ENCODE data around the gene ZFHX3.

ZFHX3 gene

GRCh38 chr16:72947379-72948237 lies 100.3 kb downstream of the ZFHX3 start:
- H3K4me3 ChIP-seq (ENCODE audit: low read length), result no peak overlapping the region
- no peak for TF ChIP-seq CTCF (conservative IDR thresholded peaks at IDR 0.05; ENCODE audit: low read depth, low read length)
- DNase-seq (ENCODE audit: low read depth), result no peak

GRCh38 chr16:72946474-72947194 lies 101.3 kb downstream of the ZFHX3 start:
- no peak for DNase-seq (ENCODE audit: low read depth)
- no peak overlapping the region for H3K4me3 ChIP-seq (ENCODE audit: low read length)
- TF ChIP-seq CTCF (conservative IDR thresholded peaks at IDR 0.05; ENCODE audit: low read depth, low read length), result no peak

GRCh38 chr16:72946063-72946462 lies 101.9 kb downstream of the ZFHX3 start:
- DNase-seq (ENCODE audit: low read depth), result no peak
- no peak overlapping the region for H3K4me3 ChIP-seq (ENCODE audit: low read length)

GRCh38 chr16:72945611-72946010 lies 102.3 kb downstream of the ZFHX3 start:
- no peak for DNase-seq (ENCODE audit: low read depth)
- TF ChIP-seq CTCF (conservative IDR thresholded peaks at IDR 0.05; ENCODE audit: low read depth, low read length), result no peak
- H3K4me3 ChIP-seq (ENCODE audit: low read length), result no peak overlapping the region

More at GRCh38 chr16:72946063-72946462, 101.9 kb downstream of the ZFHX3 start:
- no peak for TF ChIP-seq CTCF (conservative IDR thresholded peaks at IDR 0.05; ENCODE audit: low read depth, low read length)

GRCh38 chr16:72944757-72945485 lies 103.0 kb downstream of the ZFHX3 start:
- no peak for DNase-seq (ENCODE audit: low read depth)
- TF ChIP-seq CTCF (conservative IDR thresholded peaks at IDR 0.05; ENCODE audit: low read depth, low read length), result no peak

GRCh38 chr16:72942021-72942420 lies 105.9 kb downstream of the ZFHX3 start:
- DNase-seq (ENCODE audit: low read depth), result no peak
- H3K4me3 ChIP-seq (ENCODE audit: low read length), result no peak overlapping the region
- no peak for TF ChIP-seq CTCF (conservative IDR thresholded peaks at IDR 0.05; ENCODE audit: low read depth, low read length)

More at GRCh38 chr16:72944757-72945485, 103.0 kb downstream of the ZFHX3 start:
- H3K4me3 ChIP-seq (ENCODE audit: low read length), result no peak overlapping the region
